T-cell (primary cell): ENCODE measurements around the gene ENPP7. TPM values are rescaled to one million over a fixed set of nuclear protein-coding genes. Genes with fewer than 3 reads are reported as not detected.

Source experiments
- ATAC-seq, 4 experiments: fragments of 200-7000 bp in 3 of 4; fragments of 150-1000 bp in 1 of 4; cut with Tn5 transposase; replicated peaks in 1 of 4; 1 replicate in 3 of 4; 2 replicates in 1 of 4; pipeline ENCODE4 v1.10.0; 2021; ENCODE audit warnings: moderate library complexity in 3 of 4, mild to moderate bottlenecking in 2 of 4, moderate number of reproducible peaks in 1 of 4
- CTCF ChIA-PET, 2 donors: fragments of 300-600 bp; sonication (Branson Sonifier 250); formaldehyde crosslinking; loops; one replicate each; lab custom pipeline; 2022; ENCODE audit warnings: antibody characterized with exemption in 2 of 2; lab: Charles Lee
- POLR2A ChIA-PET, 2 donors: fragments of 300-600 bp; sonication (Branson Sonifier 250); formaldehyde crosslinking; loops; one replicate each; lab custom pipeline; 2022; ENCODE audit warnings: antibody characterized with exemption in 2 of 2; lab: Charles Lee
- DNase-seq, 35 experiments: peaks; one replicate each; pipeline versions ENCODE4 v3.0.0 to v3.0.0-alpha.2; 2013 to 2023
- H3K27ac ChIP-seq: one replicate; pipeline ENCODE4 v1.5.1; 2013; ENCODE audit warnings: low read length
- H3K27me3 ChIP-seq, 2 experiments: replicated peaks in 1 of 2; 1 replicate in 1 of 2; 2 replicates in 1 of 2; pipeline versions ENCODE4 v1.6.1 to v1.7.0; 2013; ENCODE audit warnings: low read length in 1 of 2, mixed read lengths in 1 of 2; ENCODE audit not compliant: control insufficient read depth in 2 of 2, insufficient read depth in 2 of 2; ENCODE audit errors: extremely low read depth in 1 of 2
- H3K36me3 ChIP-seq, 2 donors: 1 replicate in 1 of 2; 2 replicates in 1 of 2; pipeline versions ENCODE4 v1.6.1 to v1.7.0; 2013; ENCODE audit warnings: low read length in 1 of 2; ENCODE audit not compliant: control insufficient read depth in 2 of 2, insufficient read depth in 1 of 2; ENCODE audit errors: extremely low read depth in 1 of 2
- H3K4me1 ChIP-seq, 2 experiments: 1 replicate in 1 of 2; 2 replicates in 1 of 2; pipeline versions ENCODE4 v1.6.1 to v1.7.0; 2013; ENCODE audit warnings: low read length in 2 of 2, mixed read lengths in 1 of 2; ENCODE audit not compliant: insufficient read depth in 2 of 2, control insufficient read depth in 1 of 2; ENCODE audit errors: extremely low read depth in 1 of 2
- H3K4me3 ChIP-seq, 2 donors: 1 replicate in 1 of 2; 2 replicates in 1 of 2; pipeline versions ENCODE4 v1.5.1 to v1.7.0; 2013; ENCODE audit warnings: mild to moderate bottlenecking in 2 of 2, low read length in 1 of 2, moderate library complexity in 1 of 2; ENCODE audit not compliant: control insufficient read depth in 1 of 2; ENCODE audit errors: extremely low read depth in 1 of 2
- H3K9me3 ChIP-seq: 2 replicates; pipeline ENCODE4 v1.7.0; 2013
- H3K27ac Mint-ChIP-seq, 2 donors: one replicate each; pipeline ENCODE4 v1.8.0; 2020 to 2021; ENCODE audit warnings: mild to moderate bottlenecking in 2 of 2, mixed read lengths in 2 of 2
- H3K27me3 Mint-ChIP-seq, 2 donors: one replicate each; pipeline ENCODE4 v1.8.0; 2021 to 2022; ENCODE audit warnings: mixed read lengths in 2 of 2
- H3K36me3 Mint-ChIP-seq: one replicate; pipeline ENCODE4 v1.8.0; 2021; ENCODE audit warnings: mixed read lengths
- H3K4me1 Mint-ChIP-seq, 3 donors: one replicate each; pipeline ENCODE4 v1.8.0; 2020 to 2022; ENCODE audit warnings: mixed read lengths in 3 of 3, mild to moderate bottlenecking in 1 of 3
- H3K4me3 Mint-ChIP-seq, 3 donors: one replicate each; pipeline ENCODE4 v1.8.0; 2020 to 2022; ENCODE audit warnings: mild to moderate bottlenecking in 3 of 3, mixed read lengths in 3 of 3, moderate library complexity in 3 of 3
- H3K9me3 Mint-ChIP-seq, 3 donors: one replicate each; pipeline ENCODE4 v1.8.0; 2020 to 2022; ENCODE audit warnings: mixed read lengths in 3 of 3
- WGBS: methylation state at CpG from one replicate; pipeline ENCODE4 v1.1.5; 2013; ENCODE audit warnings: missing lambda C conversion rate; ENCODE audit not compliant: insufficient coverage; 5-methylcytosine and 5-hydroxymethylcytosine counted together
- total RNA-seq, 35 experiments: library from RNA in 6 of 35; stranded (reverse) in 6 of 35; fragments of 120-200 nt in 1 of 35; gene quantifications; one replicate each; pipeline versions ENCODE4 v1.2.1 to v1.2.4 and lab custom pipeline; 2013 to 2026

The ENPP7 gene
- total RNA-seq, 5 donors from 2014 or later (not counting 1 experiment from before 2014, with no cell fraction given): 0.15 TPM; not detected in 4

DNA sequence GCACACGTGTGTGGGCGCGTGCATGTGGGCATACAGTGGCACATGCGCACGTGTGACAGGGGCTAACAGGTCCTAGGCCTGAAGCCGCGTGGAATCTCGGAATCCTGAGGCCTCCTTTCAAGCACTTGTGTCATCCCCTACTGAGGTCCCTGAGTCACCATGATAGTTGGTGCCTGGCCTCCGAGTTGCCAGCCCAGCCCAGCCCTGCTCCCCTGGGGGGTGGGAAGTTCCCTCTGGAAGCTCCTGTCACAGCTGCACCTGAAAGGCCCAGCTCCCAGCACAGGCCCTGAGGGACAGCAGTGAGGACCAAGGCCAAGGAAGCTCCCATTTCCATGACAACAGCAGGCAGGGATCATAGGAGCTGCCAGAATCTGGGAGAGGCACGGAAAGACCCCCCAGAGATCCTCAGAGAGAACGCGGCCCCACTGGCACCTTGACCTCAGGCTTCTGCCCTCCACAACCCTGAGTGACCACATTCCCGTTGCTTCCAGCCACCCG, 35.4 kb upstream of the ENPP7 start:
- H3K27ac ChIP-seq: no peak overlapping the region
- no peaks in the 10 kb centered on the region for H3K9me3 Mint-ChIP-seq
- H3K4me1 ChIP-seq: no peaks in the 10 kb centered on the region
- peaks cover 0 to 4% (median 0%) of the 10 kb centered on the region in 3 donors for H3K4me1 Mint-ChIP-seq
- 75% methylated on average over 12 of the region's 14 CpGs for WGBS
- DNase-seq (no peak), ATAC-seq (no peak)
- H3K4me3 ChIP-seq: no peak overlapping the region
- H3K9me3 ChIP-seq: no peaks in the 10 kb centered on the region
- CTCF ChIA-PET: no interaction called here
- peaks cover 0 to 79% of the 10 kb centered on the region in 2 experiments for H3K27me3 ChIP-seq
- no peak overlapping the region for H3K27ac Mint-ChIP-seq
- H3K4me3 Mint-ChIP-seq: no peak overlapping the region
- H3K27me3 Mint-ChIP-seq: peaks cover 21 to 49% of the 10 kb centered on the region in 2 donors
- POLR2A ChIA-PET: no interaction called here
- H3K36me3 ChIP-seq: no peaks in the 10 kb centered on the region
- H3K36me3 Mint-ChIP-seq: no peaks in the 10 kb centered on the region

GRCh38 chr17:79695797-79696609, 34.7 kb upstream of the ENPP7 start:
- H3K36me3 ChIP-seq: no peaks in the 10 kb centered on the region
- Mint-ChIP-seq H3K27ac (no peak overlapping the region), H3K27me3 (peaks cover 18 to 49% of the 10 kb centered on the region in 2 donors), H3K36me3 (no peaks in the 10 kb centered on the region), H3K4me1 (peaks cover 0 to 4% (median 0%) of the 10 kb centered on the region in 3 donors), H3K4me3 (no peak overlapping the region), H3K9me3 (no peaks in the 10 kb centered on the region)
- DNase-seq: no peak
- peaks cover 0 to 79% of the 10 kb centered on the region in 2 experiments for H3K27me3 ChIP-seq
- H3K4me3 ChIP-seq: no peak overlapping the region
- ATAC-seq: no peak
- H3K27ac ChIP-seq: no peak overlapping the region
- WGBS: 27% methylated on average over 9 of the region's 14 CpGs
- no peaks in the 10 kb centered on the region for H3K9me3 ChIP-seq
- H3K4me1 ChIP-seq: no peaks in the 10 kb centered on the region
- ChIA-PET CTCF (no interaction called here), POLR2A (no interaction called here)

- Histone ChIP-seq H3K36me3 (no peaks in the 10 kb centered on the region), H3K4me1 (no peaks in the 10 kb centered on the region), H3K27me3 (peaks cover 0 to 79% of the 10 kb centered on the region in 2 experiments), H3K9me3 (no peaks in the 10 kb centered on the region), H3K27ac (no peak overlapping the region), H3K4me3 (no peak overlapping the region)
- ChIA-PET CTCF (no interaction called here), POLR2A (no interaction called here)
- Mint-ChIP-seq H3K4me1 (peaks cover 0 to 4% (median 0%) of the 10 kb centered on the region in 3 donors), H3K27ac (no peak overlapping the region), H3K4me3 (no peak overlapping the region), H3K36me3 (no peaks in the 10 kb centered on the region), H3K27me3 (peaks cover 18 to 49% of the 10 kb centered on the region in 2 donors), H3K9me3 (no peaks in the 10 kb centered on the region)
- 74% methylated on average over 11 of the region's 17 CpGs for WGBS
- DNase-seq (no peak), ATAC-seq (no peak)
Measured at GRCh38 chr17:79696610-79696982, 34.1 kb upstream of the ENPP7 start.

DNA sequence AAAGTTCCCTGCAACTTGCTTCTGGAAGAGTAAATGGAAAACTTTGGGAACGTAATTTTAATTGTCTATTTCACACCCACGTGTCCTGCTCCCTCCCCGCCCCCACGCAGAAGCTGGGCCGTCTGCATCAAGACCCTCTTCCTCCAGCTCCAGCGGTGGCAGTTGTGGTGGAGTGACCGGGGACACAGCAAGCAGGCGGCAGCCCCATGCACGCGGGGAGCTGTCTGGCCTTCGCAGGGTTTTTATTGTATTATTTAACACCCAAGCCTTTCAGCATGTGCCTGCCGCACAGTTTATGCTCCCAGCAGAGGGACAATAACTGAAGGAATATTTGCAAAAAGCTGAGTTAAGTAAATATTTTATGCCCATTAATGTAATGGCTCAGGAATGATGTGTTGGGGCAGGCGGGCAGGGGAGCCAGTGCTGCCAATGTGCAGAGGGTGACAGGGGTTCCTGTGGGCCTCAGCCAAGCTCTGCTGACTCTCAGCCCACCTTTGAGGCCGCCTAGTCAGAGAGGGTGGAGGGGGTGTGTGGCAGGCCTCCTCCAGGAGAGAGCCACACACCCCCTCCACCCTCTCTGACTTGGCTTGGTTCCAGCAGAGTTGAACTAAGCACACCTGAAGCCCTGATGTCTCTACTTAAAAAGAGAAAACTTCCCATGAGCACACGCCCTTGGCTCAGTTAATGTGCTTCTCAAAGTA, 32.4 kb upstream of the ENPP7 start:
- Histone ChIP-seq H3K9me3 (no peaks in the 10 kb centered on the region), H3K4me1 (no peaks in the 10 kb centered on the region), H3K4me3 (no peak overlapping the region), H3K27ac (no peak overlapping the region), H3K27me3 (peaks cover 0 to 79% of the 10 kb centered on the region in 2 experiments), H3K36me3 (no peaks in the 10 kb centered on the region)
- H3K36me3 Mint-ChIP-seq: no peaks in the 10 kb centered on the region
- CTCF ChIA-PET: no interaction called here
- peaks cover 0 to 4% (median 0%) of the 10 kb centered on the region in 3 donors for H3K4me1 Mint-ChIP-seq
- H3K27ac Mint-ChIP-seq: no peak overlapping the region
- DNase-seq (no peak), ATAC-seq (no peak)
- POLR2A ChIA-PET: interaction anchor here in 1 of 2 donors (0.6 kb wide), 1 partner anchor 8 kb away, joined by 6 read pairs; no protein-coding TSS in a partner anchor
- H3K27me3 Mint-ChIP-seq: peaks cover 18 to 40% of the 10 kb centered on the region in 2 donors
- H3K4me3 Mint-ChIP-seq: no peak overlapping the region
- H3K9me3 Mint-ChIP-seq: no peaks in the 10 kb centered on the region
- 62% methylated on average over 6 of the region's 15 CpGs for WGBS

DNA sequence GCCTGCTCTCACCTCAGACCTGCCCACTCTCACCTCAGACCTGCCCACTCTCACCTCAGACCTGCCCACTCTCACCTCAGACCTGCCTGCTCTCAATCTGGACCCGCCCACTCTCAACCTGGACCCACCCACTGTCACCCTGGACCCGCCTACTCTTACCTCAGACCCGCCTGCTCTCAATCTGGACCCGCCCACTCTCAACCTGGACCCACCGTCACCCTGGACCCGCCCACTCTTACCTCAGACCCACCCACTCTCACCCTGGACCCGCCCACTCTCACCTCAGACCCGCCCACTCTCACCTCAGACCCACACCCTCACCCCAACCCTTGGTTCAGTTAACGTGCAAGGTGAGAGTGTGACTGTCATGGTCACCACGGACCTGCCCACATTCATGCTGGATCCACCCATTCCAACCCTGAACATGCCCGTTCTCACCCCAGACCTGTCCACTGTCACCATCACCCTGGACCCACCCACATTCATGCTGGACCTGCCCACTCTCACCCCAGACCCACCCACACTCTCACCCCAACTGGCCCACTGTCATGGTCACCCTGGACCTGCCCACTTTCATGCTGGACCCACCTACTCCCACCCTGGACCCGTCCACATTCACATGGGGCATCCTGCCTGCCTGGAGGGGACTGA, 31.2 kb upstream of the ENPP7 start:
- DNase-seq: no peak
- CTCF ChIA-PET: no interaction called here
- Mint-ChIP-seq H3K27ac (no peak overlapping the region), H3K9me3 (no peaks in the 10 kb centered on the region), H3K4me1 (peaks cover 0 to 4% (median 0%) of the 10 kb centered on the region in 3 donors), H3K27me3 (peaks cover 18 to 35% of the 10 kb centered on the region in 2 donors), H3K4me3 (no peak overlapping the region), H3K36me3 (no peaks in the 10 kb centered on the region)
- Histone ChIP-seq H3K27ac (no peak overlapping the region), H3K9me3 (no peaks in the 10 kb centered on the region), H3K4me1 (no peaks in the 10 kb centered on the region), H3K27me3 (peaks cover 0 to 81% of the 10 kb centered on the region in 2 experiments), H3K36me3 (no peaks in the 10 kb centered on the region), H3K4me3 (no peak overlapping the region)
- ATAC-seq: peak in 1 of 4 experiments; percentile 24
- 77% methylated on average over 9 of the region's 12 CpGs for WGBS
- POLR2A ChIA-PET: no interaction called here

DNA sequence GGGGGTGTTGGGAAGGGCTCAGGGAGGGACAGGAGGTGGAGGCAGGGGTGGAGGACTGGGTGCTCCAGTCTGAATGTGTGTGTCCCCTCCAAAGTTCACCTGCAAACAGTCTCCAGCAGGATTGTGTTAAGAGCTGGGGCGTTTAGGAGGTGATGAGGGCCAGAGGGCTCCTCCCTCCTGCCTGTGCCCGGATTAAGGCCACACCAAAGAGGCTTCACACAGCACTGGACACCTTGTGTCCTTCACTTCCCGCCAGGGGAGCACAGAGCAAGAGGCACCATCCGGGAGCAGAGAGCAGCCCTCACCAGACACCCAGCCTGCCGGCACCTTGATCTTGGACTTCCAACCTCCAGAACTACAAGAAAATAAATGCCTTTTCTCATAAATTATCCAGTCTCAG, 30.2 kb upstream of the ENPP7 start:
- Mint-ChIP-seq H3K4me3 (no peak overlapping the region), H3K27me3 (peaks cover 18 to 27% of the 10 kb centered on the region in 2 donors), H3K4me1 (peaks cover 0 to 4% (median 0%) of the 10 kb centered on the region in 3 donors), H3K27ac (no peak overlapping the region), H3K9me3 (no peaks in the 10 kb centered on the region), H3K36me3 (no peaks in the 10 kb centered on the region)
- Histone ChIP-seq H3K27ac (no peak overlapping the region), H3K36me3 (no peaks in the 10 kb centered on the region), H3K4me1 (no peaks in the 10 kb centered on the region), H3K27me3 (peaks cover 0 to 71% of the 10 kb centered on the region in 2 experiments), H3K4me3 (no peak overlapping the region), H3K9me3 (no peaks in the 10 kb centered on the region)
- DNase-seq (no peak), ATAC-seq (no peak)
- 57% methylated on average over 2 of the region's 5 CpGs for WGBS
- ChIA-PET POLR2A (no interaction called here), CTCF (no interaction called here)
